Measurements from ENCODE around the gene LMX1B. TPM values are rescaled to one million over a fixed set of nuclear protein-coding genes. Genes with fewer than 3 reads are reported as not detected.

Gene LMX1B
- total RNA-seq, 1 experiment from 2014 or later: 2.6 TPM

- H3K27ac ChIP-seq (ENCODE audit: low read length): no peak overlapping the region
- BruUV-seq (replicated peaks): no TSS peak
- ATAC-seq: no peak
- no peak overlapping the region for H3K4me3 ChIP-seq (ENCODE audit: low read depth in 2 of 2, low read length in 2 of 2)
- DNase-seq (ENCODE audit: low read depth, low spot score): no peak
- H3K9me3 ChIP-seq (ENCODE audit: control insufficient read depth, insufficient read depth, low read depth, low read length): no peaks in the 10 kb centered on the region
- intact Hi-C loops (cut with micrococcal nuclease; ENCODE audit: unreplicated experiment): no loop called here
- H3K4me1 ChIP-seq (ENCODE audit: control insufficient read depth, insufficient read depth, low read length): no peaks in the 10 kb centered on the region
- POLR2A ChIA-PET: no interaction called here
- H3K27me3 ChIP-seq (ENCODE audit: control insufficient read depth, insufficient read depth, low read length): no peaks in the 10 kb centered on the region
- no peak for TF ChIP-seq POLR2AphosphoS5 (IDR thresholded peaks at IDR 0.05; ENCODE audit: low read depth, low read length)
- TF ChIP-seq, protein P1, sequence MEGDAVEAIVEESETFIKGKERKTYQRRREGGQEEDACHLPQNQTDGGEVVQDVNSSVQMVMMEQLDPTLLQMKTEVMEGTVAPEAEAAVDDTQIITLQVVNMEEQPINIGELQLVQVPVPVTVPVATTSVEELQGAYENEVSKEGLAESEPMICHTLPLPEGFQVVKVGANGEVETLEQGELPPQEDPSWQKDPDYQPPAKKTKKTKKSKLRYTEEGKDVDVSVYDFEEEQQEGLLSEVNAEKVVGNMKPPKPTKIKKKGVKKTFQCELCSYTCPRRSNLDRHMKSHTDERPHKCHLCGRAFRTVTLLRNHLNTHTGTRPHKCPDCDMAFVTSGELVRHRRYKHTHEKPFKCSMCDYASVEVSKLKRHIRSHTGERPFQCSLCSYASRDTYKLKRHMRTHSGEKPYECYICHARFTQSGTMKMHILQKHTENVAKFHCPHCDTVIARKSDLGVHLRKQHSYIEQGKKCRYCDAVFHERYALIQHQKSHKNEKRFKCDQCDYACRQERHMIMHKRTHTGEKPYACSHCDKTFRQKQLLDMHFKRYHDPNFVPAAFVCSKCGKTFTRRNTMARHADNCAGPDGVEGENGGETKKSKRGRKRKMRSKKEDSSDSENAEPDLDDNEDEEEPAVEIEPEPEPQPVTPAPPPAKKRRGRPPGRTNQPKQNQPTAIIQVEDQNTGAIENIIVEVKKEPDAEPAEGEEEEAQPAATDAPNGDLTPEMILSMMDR (IDR thresholded peaks at IDR 0.05): no peak
- TF ChIP-seq TCF7L2 (IDR thresholded peaks at IDR 0.05; ENCODE audit: low read depth, low read length): no peak
- TF ChIP-seq REST (IDR thresholded peaks at IDR 0.05; ENCODE audit: insufficient read depth in 1 of 2, low read depth in 2 of 2, low read length in 1 of 2): no peak
- no peak for TF ChIP-seq SIN3A (IDR thresholded peaks at IDR 0.05; ENCODE audit: borderline replicate concordance, insufficient read depth, low read depth, low read length)
- CTCF ChIA-PET: no interaction called here
- in situ Hi-C loops (cut with HindIII; ENCODE audit: low pct_unique_long_range_greater_than_20kb, low sequenced_read_pairs): no loop called here
- no peaks in the 10 kb centered on the region for H3K36me3 ChIP-seq (ENCODE audit: control insufficient read depth, insufficient read depth, low read length)
These were observed 62.5 kb downstream of the LMX1B start for GRCh38 chr9:126676102-126676684.

- BruUV-seq (replicated peaks): no TSS peak
- no peak for DNase-seq (ENCODE audit: low read depth, low spot score)
- ChIA-PET CTCF (no interaction called here), POLR2A (no interaction called here)
- intact Hi-C loops (cut with micrococcal nuclease; ENCODE audit: unreplicated experiment): no loop called here
- no peak overlapping the region for H3K4me3 ChIP-seq (ENCODE audit: low read depth in 2 of 2, low read length in 2 of 2)
- H3K27ac ChIP-seq (ENCODE audit: low read length): no peak overlapping the region
- no peaks in the 10 kb centered on the region for H3K27me3 ChIP-seq (ENCODE audit: control insufficient read depth, insufficient read depth, low read length)
- H3K36me3 ChIP-seq (ENCODE audit: control insufficient read depth, insufficient read depth, low read length): no peaks in the 10 kb centered on the region
- H3K9me3 ChIP-seq (ENCODE audit: control insufficient read depth, insufficient read depth, low read depth, low read length): no peaks in the 10 kb centered on the region
- no peak for ATAC-seq
- TF ChIP-seq TCF7L2 (IDR thresholded peaks at IDR 0.05; ENCODE audit: low read depth, low read length): no peak
- TF ChIP-seq SIN3A (IDR thresholded peaks at IDR 0.05; ENCODE audit: borderline replicate concordance, insufficient read depth, low read depth, low read length): no peak
- TF ChIP-seq, protein P1 (IDR thresholded peaks at IDR 0.05): no peak
- in situ Hi-C loops (cut with HindIII; ENCODE audit: low pct_unique_long_range_greater_than_20kb, low sequenced_read_pairs): no loop called here
- H3K4me1 ChIP-seq (ENCODE audit: control insufficient read depth, insufficient read depth, low read length): no peaks in the 10 kb centered on the region
These were observed 63.0 kb downstream of the LMX1B start for GRCh38 chr9:126676685-126677143.
